Omental fat pad (tissue), 4 donors: ENCODE results near the gene EFCAB12. TPM values are rescaled to one million over a fixed set of nuclear protein-coding genes. Genes with fewer than 3 reads are reported as not detected.

Experiments used
- ATAC-seq: fragments of 150-250 bp; one replicate; pipeline ENCODE4 v1.9.1; 2016; ENCODE audit warnings: mild to moderate bottlenecking, moderate library complexity; ENCODE audit not compliant: low FRiP score
- DNase-seq: peaks from one replicate; pipeline ENCODE4 v3.0.0-alpha.2; 2019; ENCODE audit warnings: low spot score
- CTCF ChIP-seq, 3 donors: fragments of 450-650 bp; IDR thresholded peaks; one replicate each; pipeline ENCODE4 v1.5.1; 2016 to 2017; ENCODE audit warnings: antibody characterized with exemption in 3 of 3, mild to moderate bottlenecking in 3 of 3, moderate library complexity in 2 of 3
- total RNA-seq, 4 donors: library from RNA; depleted of rRNA; stranded (reverse); fragments of >200 nt; gene quantifications; one replicate each; pipeline ENCODE4 v1.1.0, GENCODE V29; 2016

Gene EFCAB12
- total RNA-seq, 4 donors from 2014 or later = 0.24 to 2.8 (median 1.0) TPM

- ATAC-seq (no peak), DNase-seq (no peak)
- no peak for TF ChIP-seq CTCF (IDR thresholded peaks at IDR 0.05)
These were observed 3.6 kb upstream of the EFCAB12 start for GRCh38 chr3:129432036-129432435.

DNA sequence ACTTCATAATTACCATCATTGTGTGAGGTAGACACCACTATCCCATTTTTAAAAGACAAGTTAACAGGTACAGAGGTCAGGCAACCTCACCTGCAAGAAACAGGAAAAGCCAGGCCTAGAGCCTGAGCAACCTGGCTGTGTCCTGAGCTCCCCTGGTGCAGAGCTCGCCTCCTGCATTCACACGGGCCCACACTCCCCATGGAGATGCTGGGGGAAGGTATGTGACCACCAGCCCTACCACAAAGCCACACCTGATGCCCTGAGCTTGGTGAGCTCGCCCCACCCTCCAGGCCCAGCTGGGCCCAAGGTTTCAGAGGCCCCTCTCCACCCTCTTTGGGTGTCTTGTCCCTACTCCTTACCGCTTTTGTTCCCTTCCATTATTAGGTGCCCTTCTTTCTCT lies 1.2 kb upstream of the EFCAB12 start:
- TF ChIP-seq CTCF (IDR thresholded peaks at IDR 0.05) = no peak
- ATAC-seq = no peak
- DNase-seq = no peak

- peak in 1 of 3 donors; percentile 13 for TF ChIP-seq CTCF (IDR thresholded peaks at IDR 0.05)
- ATAC-seq = no peak
- DNase-seq = no peak
These were observed 630 bp upstream of the EFCAB12 start for GRCh38 chr3:129429080-129429451.

- ATAC-seq (peak; percentile 4), DNase-seq (no peak)
- no peak for TF ChIP-seq CTCF (IDR thresholded peaks at IDR 0.05)
These were observed 445 bp downstream of the EFCAB12 start for GRCh38 chr3:129428007-129428375.

DNA sequence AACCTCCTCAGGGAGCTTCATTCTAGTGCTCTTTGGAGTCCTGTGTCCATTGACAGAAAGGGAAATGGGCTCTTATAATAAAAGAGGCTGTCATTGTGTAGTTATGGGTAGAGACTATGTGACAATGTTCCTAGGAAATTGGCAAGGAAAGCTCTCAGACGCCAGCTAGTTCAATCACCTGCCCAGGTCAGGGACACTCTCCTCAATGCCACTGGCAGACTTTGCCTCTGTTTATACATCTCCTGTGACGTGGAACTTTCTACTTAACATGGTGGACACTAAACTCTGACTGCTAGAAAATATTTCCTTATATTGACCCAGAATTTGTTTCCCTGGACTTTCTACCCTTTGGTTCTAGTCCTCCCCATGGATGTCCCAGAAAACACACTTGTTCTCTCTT lies 2.8 kb downstream of the EFCAB12 start:
- DNase-seq = no peak
- no peak for TF ChIP-seq CTCF (IDR thresholded peaks at IDR 0.05)
- ATAC-seq = no peak

- ATAC-seq = no peak
- TF ChIP-seq CTCF (IDR thresholded peaks at IDR 0.05) = no peak
These were observed 3.2 kb downstream of the EFCAB12 start for GRCh38 chr3:129425213-129425612.

GRCh38 chr3:129424185-129424841 lies 4.1 kb downstream of the EFCAB12 start:
- no peak for DNase-seq
- no peak for ATAC-seq
- TF ChIP-seq CTCF (IDR thresholded peaks at IDR 0.05) = no peak

More at GRCh38 chr3:129425213-129425612, 3.2 kb downstream of the EFCAB12 start:
- DNase-seq = no peak
